Natural killer cell treated with Interleukin-12 subunit alpha and Interleukin-12 subunit beta and Interleukin-15 and Interleukin-18, amount 100 ng/mL, for 72 hours (primary cell): ENCODE measurements around the gene CFAP221. TPM values are rescaled to one million over a fixed set of nuclear protein-coding genes. Genes with fewer than 3 reads are reported as not detected.

Experiments used
- ATAC-seq, 2 donors: fragments of 150-1000 bp; cut with Tn5 transposase in 1 of 2; sonication (Bioruptor Pico), chemical (Tn5 transposase) in 1 of 2; 2 replicates each; pipeline ENCODE4 v1.10.0; 2021
- DNase-seq: peaks from one replicate; pipeline ENCODE4 v3.0.0; 2022; ENCODE audit warnings: low spot score
- H3K27ac Mint-ChIP-seq, 2 donors: 1 replicate in 1 of 2; 2 replicates in 1 of 2; pipeline ENCODE4 v1.8.0; 2022; ENCODE audit warnings: mixed read lengths in 2 of 2, mild to moderate bottlenecking in 1 of 2, moderate library complexity in 1 of 2
- H3K27me3 Mint-ChIP-seq, 2 donors: 1 replicate in 1 of 2; 2 replicates in 1 of 2; pipeline ENCODE4 v1.8.0; 2022; ENCODE audit warnings: mixed read lengths in 2 of 2
- H3K36me3 Mint-ChIP-seq: one replicate; pipeline ENCODE4 v1.8.0; 2022; ENCODE audit warnings: mixed read lengths
- H3K4me1 Mint-ChIP-seq, 2 donors: 1 replicate in 1 of 2; 2 replicates in 1 of 2; pipeline ENCODE4 v1.8.0; 2022; ENCODE audit warnings: low read depth in 2 of 2, mixed read lengths in 2 of 2, mild to moderate bottlenecking in 1 of 2
- H3K4me3 Mint-ChIP-seq: one replicate; pipeline ENCODE4 v1.8.0; 2022; ENCODE audit warnings: mixed read lengths
- H3K9me3 Mint-ChIP-seq: 2 replicates; pipeline ENCODE4 v1.8.0; 2022; ENCODE audit warnings: mixed read lengths
- total RNA-seq, 2 donors: library from RNA; stranded (reverse); gene quantifications; one replicate each; pipeline ENCODE4 v1.2.3, GENCODE V29; 2022

CFAP221 gene
- total RNA-seq, 2 donors from 2014 or later = not detected

GRCh38 chr2:119548516-119549120 is 4.4 kb downstream of the CFAP221 start:
- Mint-ChIP-seq H3K9me3 (no peaks in the 10 kb centered on the region), H3K4me3 (no peak overlapping the region), H3K4me1 (peaks cover 3 to 5% of the 10 kb centered on the region in 2 donors), H3K27ac (no peak overlapping the region), H3K27me3 (peaks cover 30 to 37% of the 10 kb centered on the region in 2 donors), H3K36me3 (peaks cover under 1% of the 10 kb centered on the region)
- ATAC-seq (no peak), DNase-seq (no peak)

- Mint-ChIP-seq H3K36me3 (no peaks in the 10 kb centered on the region), H3K4me3 (no peak overlapping the region), H3K27ac (no peak overlapping the region), H3K4me1 (no peaks in the 10 kb centered on the region), H3K27me3 (peaks cover 29 to 32% of the 10 kb centered on the region in 2 donors), H3K9me3 (no peaks in the 10 kb centered on the region)
- ATAC-seq (peak in 1 of 2 donors; percentile 43), DNase-seq (no peak)
These were observed 5.0 kb downstream of the CFAP221 start for GRCh38 chr2:119549241-119549640.

- ATAC-seq (no peak), DNase-seq (no peak)
- Mint-ChIP-seq H3K36me3 (no peaks in the 10 kb centered on the region), H3K27ac (no peak overlapping the region), H3K9me3 (no peaks in the 10 kb centered on the region), H3K4me3 (no peak overlapping the region), H3K4me1 (no peaks in the 10 kb centered on the region), H3K27me3 (peaks cover 26 to 29% of the 10 kb centered on the region in 2 donors)
These were observed 6.1 kb downstream of the CFAP221 start for GRCh38 chr2:119550346-119550745.

- ATAC-seq (no peak), DNase-seq (no peak)
- Mint-ChIP-seq H3K4me3 (no peak overlapping the region), H3K27ac (no peak overlapping the region), H3K9me3 (no peaks in the 10 kb centered on the region), H3K27me3 (peaks cover 26% of the 10 kb centered on the region in 2 donors), H3K4me1 (no peaks in the 10 kb centered on the region), H3K36me3 (no peaks in the 10 kb centered on the region)
These were observed 6.6 kb downstream of the CFAP221 start for GRCh38 chr2:119550856-119551255.

GRCh38 chr2:119552902-119553301 is 8.7 kb downstream of the CFAP221 start:
- H3K4me3 Mint-ChIP-seq = no peak overlapping the region
- H3K27me3 Mint-ChIP-seq = peaks cover 20 to 22% of the 10 kb centered on the region in 2 donors
- ATAC-seq (no peak), DNase-seq (no peak)
- no peaks in the 10 kb centered on the region for H3K4me1 Mint-ChIP-seq
- no peaks in the 10 kb centered on the region for H3K9me3 Mint-ChIP-seq
- no peak overlapping the region for H3K27ac Mint-ChIP-seq
- H3K36me3 Mint-ChIP-seq = no peaks in the 10 kb centered on the region

GRCh38 chr2:119553687-119554344 is 9.6 kb downstream of the CFAP221 start:
- DNase-seq = no peak
- no peak overlapping the region for H3K27ac Mint-ChIP-seq

GRCh38 chr2:119565481-119565880 is 21.2 kb downstream of the CFAP221 start:
- no peak for ATAC-seq
- H3K9me3 Mint-ChIP-seq = no peaks in the 10 kb centered on the region
- H3K27ac Mint-ChIP-seq = no peak overlapping the region
- H3K4me1 Mint-ChIP-seq = no peaks in the 10 kb centered on the region
- no peak overlapping the region for H3K4me3 Mint-ChIP-seq
- peaks cover 10 to 12% of the 10 kb centered on the region in 2 donors for H3K27me3 Mint-ChIP-seq
- DNase-seq = no peak
- H3K36me3 Mint-ChIP-seq = no peaks in the 10 kb centered on the region

More at GRCh38 chr2:119553687-119554344, 9.6 kb downstream of the CFAP221 start:
- no peaks in the 10 kb centered on the region for H3K36me3 Mint-ChIP-seq
- no peak overlapping the region for H3K4me3 Mint-ChIP-seq
- no peaks in the 10 kb centered on the region for H3K4me1 Mint-ChIP-seq
- no peaks in the 10 kb centered on the region for H3K9me3 Mint-ChIP-seq
- H3K27me3 Mint-ChIP-seq = peaks cover 20 to 22% of the 10 kb centered on the region in 2 donors
- ATAC-seq = no peak

GRCh38 chr2:119567292-119567691 is 23.0 kb downstream of the CFAP221 start:
- Mint-ChIP-seq H3K4me1 (no peaks in the 10 kb centered on the region), H3K36me3 (no peaks in the 10 kb centered on the region), H3K4me3 (no peak overlapping the region), H3K9me3 (no peaks in the 10 kb centered on the region), H3K27me3 (peaks cover 7 to 14% of the 10 kb centered on the region in 2 donors), H3K27ac (no peak overlapping the region)
- DNase-seq (no peak), ATAC-seq (no peak)

GRCh38 chr2:119574108-119574815 is 30.0 kb downstream of the CFAP221 start:
- Mint-ChIP-seq H3K27ac (no peak overlapping the region), H3K27me3 (peaks cover 12 to 33% of the 10 kb centered on the region in 2 donors), H3K9me3 (no peaks in the 10 kb centered on the region), H3K4me3 (no peak overlapping the region), H3K36me3 (no peaks in the 10 kb centered on the region), H3K4me1 (no peaks in the 10 kb centered on the region)
- ATAC-seq (peak in 1 of 2 donors; percentile 48), DNase-seq (no peak)

GRCh38 chr2:119574864-119575263 is 30.6 kb downstream of the CFAP221 start:
- Mint-ChIP-seq H3K4me3 (no peak overlapping the region), H3K4me1 (no peaks in the 10 kb centered on the region), H3K9me3 (no peaks in the 10 kb centered on the region), H3K27me3 (peaks cover 10 to 27% of the 10 kb centered on the region in 2 donors), H3K36me3 (no peaks in the 10 kb centered on the region), H3K27ac (no peak overlapping the region)
- ATAC-seq (no peak), DNase-seq (no peak)

GRCh38 chr2:119575439-119575838 is 31.2 kb downstream of the CFAP221 start:
- Mint-ChIP-seq H3K9me3 (no peaks in the 10 kb centered on the region), H3K27ac (no peak overlapping the region), H3K27me3 (peaks cover 10 to 21% of the 10 kb centered on the region in 2 donors), H3K4me3 (no peak overlapping the region), H3K4me1 (no peaks in the 10 kb centered on the region), H3K36me3 (no peaks in the 10 kb centered on the region)
- DNase-seq (no peak), ATAC-seq (no peak)

- Mint-ChIP-seq H3K4me1 (no peaks in the 10 kb centered on the region), H3K27ac (no peak overlapping the region), H3K27me3 (peaks cover 8 to 21% of the 10 kb centered on the region in 2 donors), H3K9me3 (no peaks in the 10 kb centered on the region), H3K4me3 (no peak overlapping the region), H3K36me3 (no peaks in the 10 kb centered on the region)
- no peak for DNase-seq
- ATAC-seq = no peak
These were observed 35.4 kb downstream of the CFAP221 start for GRCh38 chr2:119579424-119580295.

GRCh38 chr2:119580550-119581072 is 36.4 kb downstream of the CFAP221 start:
- H3K4me1 Mint-ChIP-seq = no peaks in the 10 kb centered on the region
- DNase-seq = no peak
- no peak for ATAC-seq
- H3K27me3 Mint-ChIP-seq = peaks cover 11 to 21% of the 10 kb centered on the region in 2 donors
- H3K4me3 Mint-ChIP-seq = no peak overlapping the region
- no peaks in the 10 kb centered on the region for H3K36me3 Mint-ChIP-seq
- H3K9me3 Mint-ChIP-seq = no peaks in the 10 kb centered on the region
- no peak overlapping the region for H3K27ac Mint-ChIP-seq
